ENCODE measurements around the gene RANBP6. TPM values are rescaled to one million over a fixed set of nuclear protein-coding genes. Genes with fewer than 3 reads are reported as not detected.

RANBP6 gene
- 24.8 and 27.1 TPM in 2 replicates for total RNA-seq

GRCh38 chr9:6015278-6016157 is at the start of gene RANBP6:
RANBP6 (minus strand) TSS chr9:6015624; CDS start chr9:6015607, 17 bp downstream.

Other genes with a start within 250 kb of the RANBP6 start
- gene ERMP1, start 182.5 kb downstream of the RANBP6 start, total RNA-seq, result 10.1 and 10.2 TPM in 2 replicates
- not detected in 2 replicates for gene MLANA, start 124.7 kb downstream of the RANBP6 start, total RNA-seq
- gene IL33, start 200.2 kb upstream of the RANBP6 start, total RNA-seq, result 0.60 and 2.9 TPM in 2 replicates

Measured in mammary microvascular endothelial cell (primary cell).